Measurements from ENCODE around the gene PCNX2.

- TF ChIP-seq CTCF (IDR thresholded peaks at IDR 0.05) (no peak), EP300 (IDR thresholded peaks at IDR 0.05) (no peak)
Measured at GRCh38 chr1:233340966-233341516, 45.5 kb upstream of the PCNX2 start.
